ENCODE data around the gene OAS3.

OAS3 gene

DNA sequence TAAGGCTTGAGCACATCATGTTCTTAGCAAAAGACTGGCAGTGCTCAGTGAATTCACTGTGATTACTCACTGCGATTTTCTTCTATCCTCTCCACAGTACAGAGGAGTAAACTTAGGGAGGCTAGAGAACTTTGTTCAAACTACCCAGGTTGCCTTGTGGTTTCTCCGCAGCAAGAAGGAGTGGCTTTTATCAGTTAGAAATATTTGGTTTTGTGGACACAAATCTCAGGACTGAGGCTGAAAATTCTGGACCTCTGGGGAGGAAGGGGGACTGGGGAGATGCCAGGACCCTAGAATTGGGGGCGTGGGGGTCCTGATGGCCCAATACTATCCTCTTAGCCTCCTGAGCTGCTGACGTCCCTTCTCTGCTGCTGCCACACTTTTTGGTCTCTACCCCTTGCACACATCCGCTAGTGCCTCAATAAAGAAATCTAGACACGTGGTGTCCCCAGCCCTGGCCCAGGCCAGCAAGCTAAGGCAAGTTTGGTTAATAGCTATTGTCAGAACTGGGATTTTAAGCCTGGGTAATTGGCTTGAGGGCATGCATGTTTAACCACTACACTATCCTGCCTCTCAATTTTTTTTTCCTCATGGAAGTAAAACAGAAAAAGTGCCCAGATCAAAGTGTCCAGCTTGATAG, 40.9 kb downstream of the OAS3 start:
- Histone ChIP-seq H3K4me3 (ENCODE audit: low read depth, low read length) (no peak overlapping the region), H3K36me3 (ENCODE audit: control insufficient read depth in 2 of 2, insufficient read depth in 1 of 2, low read length in 2 of 2) (no peaks in the 10 kb centered on the region), H3K27ac (ENCODE audit: extremely low read depth, low read depth, low read length) (no peak overlapping the region), H3K4me1 (ENCODE audit: control insufficient read depth, insufficient read depth, low read length) (no peaks in the 10 kb centered on the region), H3K9me3 (ENCODE audit: control insufficient read depth, insufficient read depth, low read depth, low read length) (no peaks in the 10 kb centered on the region)
- no peak for TF ChIP-seq GFI1B (tag by site-specific recombination; IDR thresholded peaks at IDR 0.05)
- ChIA-PET CTCF (interaction anchor here (0.6 to 3.4 kb wide), 3 partner anchors 9 to 646 kb away, joined by 3 to 23 read pairs (median 5); no protein-coding TSS in a partner anchor), POLR2A (no interaction called here)

DNA sequence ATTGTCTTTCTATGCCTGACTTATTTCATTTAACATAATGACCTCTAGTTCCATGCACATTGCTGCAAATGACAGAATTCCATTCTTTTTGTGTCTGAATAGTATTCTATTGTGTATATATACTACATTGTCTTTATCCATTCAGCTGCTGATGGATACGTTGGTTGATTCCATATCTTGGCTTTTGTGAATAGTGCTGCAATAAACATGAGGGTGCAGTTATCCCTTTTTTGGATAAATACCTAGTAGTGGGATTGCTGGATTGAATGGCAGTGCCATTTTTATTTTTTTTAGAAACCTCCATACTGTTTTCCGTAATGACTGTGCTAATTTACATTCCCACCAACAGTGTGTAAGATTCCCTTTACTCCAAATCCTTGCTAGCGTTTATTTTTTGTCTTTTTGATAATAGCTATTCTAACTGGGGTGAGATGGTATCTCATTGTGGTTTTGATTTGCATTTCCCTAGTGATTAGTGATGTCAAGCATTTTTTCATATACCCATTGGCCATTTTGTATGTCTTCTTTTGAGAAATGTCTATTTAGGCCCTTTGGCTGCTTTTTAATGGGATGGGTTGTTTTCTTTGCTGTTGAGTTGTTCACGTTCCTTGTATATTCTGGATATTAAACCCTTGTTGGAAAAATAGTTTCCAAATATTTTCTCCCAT, 42.4 kb downstream of the OAS3 start:
- Histone ChIP-seq H3K36me3 (ENCODE audit: control insufficient read depth in 2 of 2, insufficient read depth in 1 of 2, low read length in 2 of 2) (no peaks in the 10 kb centered on the region), H3K9me3 (ENCODE audit: control insufficient read depth, insufficient read depth, low read depth, low read length) (no peaks in the 10 kb centered on the region), H3K4me3 (ENCODE audit: low read depth, low read length) (no peak overlapping the region), H3K27ac (ENCODE audit: extremely low read depth, low read depth, low read length) (no peak overlapping the region), H3K4me1 (ENCODE audit: control insufficient read depth, insufficient read depth, low read length) (no peaks in the 10 kb centered on the region)
- ChIA-PET CTCF (interaction anchor here (1.4 kb wide), 2 partner anchors 13 to 50 kb away, joined by 3 to 4 read pairs; no protein-coding TSS in a partner anchor), POLR2A (no interaction called here)
- no peak for TF ChIP-seq BCL11A (tag by site-specific recombination; IDR thresholded peaks at IDR 0.05; ENCODE audit: low read depth)
- no peak for TF ChIP-seq ZNF266 (tag by site-specific recombination; IDR thresholded peaks at IDR 0.05; ENCODE audit: low read depth)
- TF ChIP-seq ZNF670 (tag by site-specific recombination; IDR thresholded peaks at IDR 0.05; ENCODE audit: low read depth) = no peak
- no peak for TF ChIP-seq ZEB2 (tag by site-specific recombination; IDR thresholded peaks at IDR 0.05)
- TF ChIP-seq INSM2 (tag by site-specific recombination; IDR thresholded peaks at IDR 0.05) = no peak
- no peak for TF ChIP-seq ZBTB1 (tag by site-specific recombination; IDR thresholded peaks at IDR 0.05)
- no peak for TF ChIP-seq ZNF704 (tag by site-specific recombination; IDR thresholded peaks at IDR 0.05)
- TF ChIP-seq ZIC2 (tag by site-specific recombination; IDR thresholded peaks at IDR 0.05) = no peak
- no peak for TF ChIP-seq EGR2 (tag by site-specific recombination; IDR thresholded peaks at IDR 0.05; ENCODE audit: low read depth)
- TF ChIP-seq ZNF560 (tag by site-specific recombination; IDR thresholded peaks at IDR 0.05; ENCODE audit: borderline replicate concordance) = no peak
- no peak for TF ChIP-seq ZBTB6 (tag by site-specific recombination; IDR thresholded peaks at IDR 0.05)
- TF ChIP-seq, protein P1, sequence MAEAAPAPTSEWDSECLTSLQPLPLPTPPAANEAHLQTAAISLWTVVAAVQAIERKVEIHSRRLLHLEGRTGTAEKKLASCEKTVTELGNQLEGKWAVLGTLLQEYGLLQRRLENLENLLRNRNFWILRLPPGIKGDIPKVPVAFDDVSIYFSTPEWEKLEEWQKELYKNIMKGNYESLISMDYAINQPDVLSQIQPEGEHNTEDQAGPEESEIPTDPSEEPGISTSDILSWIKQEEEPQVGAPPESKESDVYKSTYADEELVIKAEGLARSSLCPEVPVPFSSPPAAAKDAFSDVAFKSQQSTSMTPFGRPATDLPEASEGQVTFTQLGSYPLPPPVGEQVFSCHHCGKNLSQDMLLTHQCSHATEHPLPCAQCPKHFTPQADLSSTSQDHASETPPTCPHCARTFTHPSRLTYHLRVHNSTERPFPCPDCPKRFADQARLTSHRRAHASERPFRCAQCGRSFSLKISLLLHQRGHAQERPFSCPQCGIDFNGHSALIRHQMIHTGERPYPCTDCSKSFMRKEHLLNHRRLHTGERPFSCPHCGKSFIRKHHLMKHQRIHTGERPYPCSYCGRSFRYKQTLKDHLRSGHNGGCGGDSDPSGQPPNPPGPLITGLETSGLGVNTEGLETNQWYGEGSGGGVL (tag by site-specific recombination; IDR thresholded peaks at IDR 0.05) = no peak
- TF ChIP-seq RBAK (tag by site-specific recombination; IDR thresholded peaks at IDR 0.05) = no peak
- no peak for TF ChIP-seq MZF1 (tag by site-specific recombination; IDR thresholded peaks at IDR 0.05; ENCODE audit: borderline replicate concordance)
- TF ChIP-seq ZNF16 (tag by site-specific recombination; IDR thresholded peaks at IDR 0.05; ENCODE audit: low read depth) = no peak
- no peak for TF ChIP-seq ZNF571 (tag by site-specific recombination; IDR thresholded peaks at IDR 0.05)
- TF ChIP-seq ZSCAN30 (tag by site-specific recombination; IDR thresholded peaks at IDR 0.05) = no peak
- no peak for TF ChIP-seq ZNF776 (tag by site-specific recombination; IDR thresholded peaks at IDR 0.05; ENCODE audit: borderline replicate concordance)
- no peak for TF ChIP-seq ZSCAN16 (tag by site-specific recombination; IDR thresholded peaks at IDR 0.05)
